BE2C (cell line): ENCODE data around the gene COL17A1. TPM values are rescaled to one million over a fixed set of nuclear protein-coding genes. Genes with fewer than 3 reads are reported as not detected.
A peak's percentile ranks its signal among the peaks of the same experiment; 100 is the strongest.

Source experiments
- DNase-seq: peaks from one replicate; pipeline ENCODE4 v3.0.0-alpha.2; 2020
- H3K27me3 ChIP-seq: fragments of 250-450 bp; sonication (Bioruptor Pico); 2 replicates; pipeline ENCODE4 v1.5.1; 2020; ENCODE audit warnings: mild to moderate bottlenecking
- H3K36me3 ChIP-seq: fragments of 250-450 bp; sonication (Bioruptor Pico); 2 replicates; pipeline ENCODE4 v1.5.1; 2020; ENCODE audit warnings: mild to moderate bottlenecking
- H3K4me1 ChIP-seq: fragments of 250-450 bp; sonication (Bioruptor Pico); 2 replicates; pipeline ENCODE4 v1.5.1; 2020
- H3K4me3 ChIP-seq: 2 replicates; pipeline ENCODE4 v1.5.1; 2011; ENCODE audit warnings: low read depth, low read length
- H3K9me3 ChIP-seq: fragments of 250-450 bp; sonication (Bioruptor Pico); 2 replicates; pipeline ENCODE4 v1.5.1; 2020
- CTCF ChIP-seq: IDR thresholded peaks from 2 replicates; pipeline ENCODE4 v1.5.1; 2012; ENCODE audit warnings: mild to moderate bottlenecking, low read depth, low read length
- polyA plus RNA-seq: library from polyadenylated mRNA; unstranded; fragments of >200 nt; gene quantifications from one replicate; pipeline ENCODE4 v1.2.1, GENCODE V29; 2012; ENCODE audit warnings: low read depth, missing spikeins; ENCODE audit not compliant: insufficient read length, insufficient read depth

COL17A1 gene
- not detected for polyA plus RNA-seq

DNA sequence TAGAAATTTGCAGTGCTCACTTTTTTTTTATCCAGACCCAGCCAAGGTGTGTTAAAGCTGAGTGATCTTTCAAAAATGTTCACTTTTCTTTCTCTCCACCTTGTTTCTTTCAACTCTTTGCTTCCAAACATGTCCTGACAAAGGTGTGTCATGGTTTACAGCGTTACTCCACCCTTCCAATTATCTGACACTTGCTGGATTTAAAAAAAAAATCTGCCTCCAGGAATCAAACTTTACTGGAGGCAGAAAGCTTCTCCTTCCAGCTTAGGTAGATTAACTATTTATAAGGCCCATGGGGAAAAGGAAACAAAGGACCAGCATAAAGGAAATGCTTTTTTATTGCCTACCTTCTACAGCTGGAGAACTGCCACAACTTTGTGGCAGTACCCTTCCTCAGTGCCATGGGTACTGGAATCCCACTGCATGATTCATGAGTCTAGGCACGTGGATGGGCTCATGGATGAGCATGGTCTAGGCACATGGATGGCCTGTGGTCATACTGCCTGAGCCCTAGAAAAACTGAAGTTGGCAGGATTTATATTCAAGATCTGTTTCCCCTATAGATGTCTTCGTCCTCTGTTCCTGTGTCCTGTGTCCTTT is at the start of gene COL17A1:
COL17A1 (minus strand) TSS at position 80 of the 600 bp plus-strand sequence. CDS start 5,207 bp downstream, outside the sequence.
- H3K27me3 ChIP-seq: no peaks in the 10 kb centered on the region
- no peaks in the 10 kb centered on the region for H3K4me1 ChIP-seq
- H3K9me3 ChIP-seq: no peaks in the 10 kb centered on the region
- H3K36me3 ChIP-seq: no peaks in the 10 kb centered on the region
- no peak within 1 kb of the TSS for H3K4me3 ChIP-seq
- DNase-seq: no peak
- TF ChIP-seq CTCF: no peak

DNA sequence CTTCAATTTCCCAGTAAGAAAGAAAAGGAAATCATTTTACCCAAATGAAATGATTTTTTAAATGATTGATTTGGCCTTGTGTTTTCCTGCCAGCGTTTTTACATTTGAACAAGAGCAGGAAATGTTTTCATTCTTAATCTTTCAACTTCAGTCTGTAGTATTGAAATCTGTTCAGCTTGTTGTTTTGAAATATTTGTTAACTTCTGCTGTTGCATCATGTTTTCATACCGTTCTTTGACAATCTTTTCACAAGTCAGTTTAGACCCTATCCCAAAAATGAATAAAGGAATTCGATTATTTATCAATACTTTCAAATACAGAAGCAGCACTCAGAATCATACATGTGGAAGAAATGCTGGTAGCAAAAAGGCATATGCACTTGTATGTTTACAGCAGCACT is 44.4 kb upstream of the COL17A1 start:
- no peak for DNase-seq
- Histone ChIP-seq H3K9me3 (no peaks in the 10 kb centered on the region), H3K4me1 (no peaks in the 10 kb centered on the region), H3K36me3 (no peaks in the 10 kb centered on the region), H3K27me3 (peaks cover 6% of the 10 kb centered on the region; the same call in 1 of the 2 replicates), H3K4me3 (no peak overlapping the region)
- TF ChIP-seq CTCF: no peak

- H3K4me3 ChIP-seq: no peak overlapping the region
- DNase-seq: no peak
These were observed 42.5 kb upstream of the COL17A1 start for GRCh38 chr10:104128214-104128613.

DNA sequence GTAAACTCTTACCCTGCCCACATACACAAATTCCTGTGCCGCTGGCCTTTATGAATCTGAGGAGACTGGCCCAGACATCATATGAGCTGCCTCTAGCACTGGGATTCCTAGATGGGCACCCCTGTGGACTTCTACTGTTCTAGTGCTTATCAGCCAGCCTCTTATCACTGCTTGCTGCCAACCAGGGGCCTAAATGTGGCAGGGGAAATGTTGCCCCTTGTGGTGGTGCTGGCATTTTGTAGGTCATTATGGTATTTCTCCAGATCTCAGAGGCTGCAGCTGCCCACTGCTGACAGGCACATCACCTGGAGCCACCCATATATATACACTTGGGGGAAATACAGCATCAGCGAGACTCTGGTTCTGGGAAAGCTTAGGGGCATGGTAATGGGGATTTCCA is 41.7 kb upstream of the COL17A1 start:
- Histone ChIP-seq H3K36me3 (no peaks in the 10 kb centered on the region), H3K4me1 (no peaks in the 10 kb centered on the region)
- peak; percentile 34 for DNase-seq

More at GRCh38 chr10:104128214-104128613, 42.5 kb upstream of the COL17A1 start:
- TF ChIP-seq CTCF: no peak
- Histone ChIP-seq H3K4me1 (no peaks in the 10 kb centered on the region), H3K9me3 (no peaks in the 10 kb centered on the region), H3K36me3 (no peaks in the 10 kb centered on the region), H3K27me3 (peaks cover 4% of the 10 kb centered on the region; the same call in 1 of the 2 replicates)

GRCh38 chr10:104123397-104123796 is 37.7 kb upstream of the COL17A1 start:
- Histone ChIP-seq H3K36me3 (no peaks in the 10 kb centered on the region), H3K27me3 (no peaks in the 10 kb centered on the region), H3K9me3 (no peaks in the 10 kb centered on the region), H3K4me3 (no peak overlapping the region), H3K4me1 (peaks cover 5% of the 10 kb centered on the region)
- DNase-seq: no peak
- TF ChIP-seq CTCF: peak; percentile 21; the same call in 1 of the 2 replicates

More for the DNA sequence above, 41.7 kb upstream of the COL17A1 start:
- no peaks in the 10 kb centered on the region for H3K9me3 ChIP-seq
- TF ChIP-seq CTCF: peak; percentile 48
- no peaks in the 10 kb centered on the region for H3K27me3 ChIP-seq
- no peak overlapping the region for H3K4me3 ChIP-seq
